Activated CD4-positive, alpha-beta memory T cell treated with anti-CD3 and anti-CD28 coated beads, Interleukin-2, amount 10 ng/mL, durations not matched to agents 7 days and 5 days (primary cell): Measurements from ENCODE around the gene MVK. TPM values are rescaled to one million over a fixed set of nuclear protein-coding genes. Genes with fewer than 3 reads are reported as not detected.
A peak's percentile ranks its signal among the peaks of the same experiment; 100 is the strongest.

Experiments used
- CTCF ChIA-PET: fragments of 350-600 bp; sonication (Branson Sonifier 250); formaldehyde crosslinking; loops from one replicate; lab custom pipeline; 2021; ENCODE audit warnings: antibody characterized with exemption, inconsistent platforms; lab: Charles Lee
- POLR2A ChIA-PET: fragments of 350-600 bp; sonication (Branson Sonifier 250); formaldehyde crosslinking; loops from one replicate; lab custom pipeline; 2021; ENCODE audit warnings: antibody characterized with exemption; lab: Charles Lee
- DNase-seq: peaks from one replicate; pipeline ENCODE4 v3.0.0-alpha.2; 2020
- H3K27ac Mint-ChIP-seq: one replicate; pipeline ENCODE4 v1.8.0; 2021; ENCODE audit warnings: mild to moderate bottlenecking, mixed read lengths
- H3K27me3 Mint-ChIP-seq: one replicate; pipeline ENCODE4 v1.8.0; 2021; ENCODE audit warnings: mixed read lengths
- H3K36me3 Mint-ChIP-seq: one replicate; pipeline ENCODE4 v1.8.0; 2021; ENCODE audit warnings: low read depth, mixed read lengths
- H3K4me1 Mint-ChIP-seq: one replicate; pipeline ENCODE4 v1.8.0; 2021; ENCODE audit warnings: mixed read lengths
- H3K4me3 Mint-ChIP-seq: one replicate; pipeline ENCODE4 v1.8.0; 2021; ENCODE audit warnings: mild to moderate bottlenecking, mixed read lengths
- H3K9me3 Mint-ChIP-seq: one replicate; pipeline ENCODE4 v1.8.0; 2021; ENCODE audit warnings: mixed read lengths
- total RNA-seq, 2 experiments: library from RNA; stranded (reverse); gene quantifications; one replicate each; pipeline ENCODE4 v1.2.3, GENCODE V29; 2021

MVK gene
- total RNA-seq, 2 experiments from 2014 or later, result 22.1 to 26.3 TPM

DNA sequence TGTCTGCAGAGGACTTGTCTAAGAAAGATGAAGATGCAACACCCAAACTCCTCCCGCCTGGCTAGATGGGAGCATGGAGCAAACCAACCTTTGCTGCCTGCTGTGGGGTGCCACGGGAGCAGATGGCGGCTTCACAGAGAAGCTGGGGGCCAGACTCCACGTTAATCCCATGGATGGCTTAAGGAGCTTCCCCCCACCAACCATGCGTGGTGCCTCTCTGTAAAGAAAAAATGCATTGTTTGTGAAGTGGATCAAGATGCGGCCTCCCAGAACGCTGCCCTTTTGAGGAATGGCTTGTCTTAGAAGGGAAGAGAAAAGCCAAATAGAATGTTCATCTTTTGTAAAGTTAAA lies 15.6 kb downstream of the MVK start:
- Mint-ChIP-seq H3K4me1 (peaks cover 3% of the 10 kb centered on the region), H3K27ac (no peak overlapping the region), H3K36me3 (peaks cover 7% of the 10 kb centered on the region), H3K9me3 (no peaks in the 10 kb centered on the region), H3K27me3 (no peaks in the 10 kb centered on the region), H3K4me3 (no peak overlapping the region)
- no peak for DNase-seq
- CTCF ChIA-PET, result interaction anchor here (2.5 kb wide), 1 partner anchor 8 kb away, joined by 12 read pairs; no protein-coding TSS in a partner anchor
- POLR2A ChIA-PET, result interaction anchor here (1.5 kb wide), 1 partner anchor 16 kb away, joined by 8 read pairs; the partner anchor contains the start of genes MMAB and MVK

DNA sequence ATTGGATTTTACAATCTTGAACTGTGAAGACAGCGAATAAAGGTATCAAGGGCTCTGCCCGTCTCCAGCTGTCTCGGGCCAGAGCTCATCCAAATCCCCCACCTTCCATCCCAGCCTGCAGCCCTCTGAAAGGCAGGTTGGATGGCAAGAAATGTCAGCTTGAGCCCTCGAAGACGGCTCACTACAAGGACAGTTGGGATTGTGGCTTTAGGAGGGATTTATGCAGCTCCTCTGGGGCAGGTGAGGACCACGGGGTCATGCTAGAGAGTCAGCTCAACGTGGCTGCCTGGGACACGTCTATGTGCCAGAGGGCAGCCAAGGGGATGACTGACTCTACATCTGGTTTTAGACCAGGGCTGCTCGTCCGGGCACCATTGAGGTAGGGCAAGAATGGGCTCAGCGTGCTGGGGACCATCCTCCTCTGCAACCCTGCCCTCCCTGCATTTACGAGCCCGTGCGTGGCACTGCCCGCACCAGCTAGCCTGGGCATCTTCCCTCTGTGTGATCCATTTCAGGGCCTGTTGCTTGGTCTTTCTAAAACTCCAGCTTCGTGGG lies 16.2 kb downstream of the MVK start:
- peaks cover 9% of the 10 kb centered on the region for H3K36me3 Mint-ChIP-seq
- H3K27ac Mint-ChIP-seq, result no peak overlapping the region
- no peak for DNase-seq
- H3K27me3 Mint-ChIP-seq, result no peaks in the 10 kb centered on the region
- no peaks in the 10 kb centered on the region for H3K9me3 Mint-ChIP-seq
- H3K4me3 Mint-ChIP-seq, result no peak overlapping the region
- peaks cover 9% of the 10 kb centered on the region for H3K4me1 Mint-ChIP-seq
- ChIA-PET POLR2A (interaction anchor here (1.5 kb wide), 1 partner anchor 16 kb away, joined by 8 read pairs; the partner anchor contains the start of genes MMAB and MVK), CTCF (interaction anchor here (2.5 kb wide), 1 partner anchor 8 kb away, joined by 12 read pairs; no protein-coding TSS in a partner anchor)

DNA sequence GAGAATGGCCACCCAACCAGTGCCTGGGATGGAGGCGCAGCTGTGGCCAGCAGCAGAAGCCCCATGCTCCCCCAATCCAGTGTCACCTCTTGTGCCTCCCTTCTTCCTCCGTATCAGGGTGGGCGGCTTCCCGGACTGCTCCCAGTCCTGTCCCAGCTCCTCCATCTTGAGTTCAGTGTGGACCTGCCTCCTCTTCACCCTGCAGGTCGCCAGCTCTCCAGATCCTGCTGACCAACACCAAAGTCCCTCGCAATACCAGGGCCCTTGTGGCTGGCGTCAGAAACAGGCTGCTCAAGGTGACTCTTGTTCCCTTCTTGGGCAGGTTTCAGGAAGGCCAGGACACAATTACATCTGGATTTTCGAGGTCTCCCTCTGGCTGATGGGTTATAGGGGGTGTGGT lies 17.0 kb downstream of the MVK start:
- no peaks in the 10 kb centered on the region for H3K27me3 Mint-ChIP-seq
- H3K4me1 Mint-ChIP-seq, result peaks cover 17% of the 10 kb centered on the region
- H3K4me3 Mint-ChIP-seq, result no peak overlapping the region
- CTCF ChIA-PET, result no interaction called here
- peaks cover 9% of the 10 kb centered on the region for H3K36me3 Mint-ChIP-seq
- POLR2A ChIA-PET, result interaction anchor here (1.5 kb wide), 1 partner anchor 17 kb away, joined by 8 read pairs; the partner anchor contains the start of genes MMAB and MVK
- no peak overlapping the region for H3K27ac Mint-ChIP-seq
- DNase-seq, result no peak
- no peaks in the 10 kb centered on the region for H3K9me3 Mint-ChIP-seq

DNA sequence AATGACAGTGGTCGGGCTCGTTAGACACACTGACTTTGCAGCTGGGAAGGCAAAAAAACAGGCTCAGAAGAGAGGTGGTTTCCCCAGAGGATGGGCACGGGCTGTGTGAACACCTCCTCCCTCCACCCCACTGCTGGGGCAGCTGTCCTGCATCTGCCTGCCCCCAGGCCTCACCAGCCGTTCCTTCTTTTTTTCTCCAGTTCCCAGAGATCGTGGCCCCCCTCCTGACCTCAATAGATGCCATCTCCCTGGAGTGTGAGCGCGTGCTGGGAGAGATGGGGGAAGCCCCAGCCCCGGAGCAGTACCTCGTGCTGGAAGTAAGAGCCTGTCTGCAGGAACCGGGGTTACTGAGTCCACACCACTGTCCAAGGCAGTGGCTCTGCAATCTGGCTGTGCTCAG lies 17.4 kb downstream of the MVK start:
- Mint-ChIP-seq H3K4me1 (peaks cover 21% of the 10 kb centered on the region), H3K27me3 (no peaks in the 10 kb centered on the region), H3K36me3 (peaks cover 9% of the 10 kb centered on the region), H3K4me3 (no peak overlapping the region), H3K9me3 (no peaks in the 10 kb centered on the region), H3K27ac (no peak overlapping the region)
- POLR2A ChIA-PET, result no interaction called here
- DNase-seq, result no peak
- CTCF ChIA-PET, result no interaction called here

DNA sequence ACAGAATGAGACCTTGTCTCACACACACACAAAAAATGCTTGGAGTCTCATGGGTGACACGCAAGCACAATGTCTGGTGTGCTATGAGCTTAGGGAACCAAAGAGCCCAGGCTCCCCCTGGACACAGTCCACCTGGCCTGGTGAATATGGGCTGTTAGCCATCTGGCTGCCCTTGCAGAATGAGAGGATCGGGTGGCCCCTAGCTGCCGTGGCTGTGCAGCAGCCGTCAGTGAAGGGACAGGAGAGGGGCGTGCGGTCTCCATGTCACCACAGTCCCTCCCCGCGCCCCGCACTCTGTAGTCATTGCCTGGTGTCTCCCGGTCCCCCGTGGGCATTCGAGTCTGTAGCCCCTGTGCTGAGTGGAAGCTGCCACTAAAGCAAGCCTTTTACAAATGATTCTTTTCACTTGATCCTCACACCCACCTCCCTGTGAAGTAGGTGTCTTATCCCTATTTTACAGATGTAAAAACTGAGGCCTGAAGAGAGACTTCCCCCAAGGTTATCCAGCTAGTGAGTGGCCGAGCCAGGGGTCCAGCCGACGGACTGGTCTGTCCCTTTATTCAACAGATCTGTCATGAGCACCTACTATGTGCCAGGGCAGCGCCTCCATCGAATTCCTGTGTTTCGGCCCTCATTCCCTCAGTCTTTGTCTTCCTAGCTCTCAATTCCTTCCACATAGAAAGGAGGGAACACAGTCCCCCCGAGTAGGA lies 18.8 kb downstream of the MVK start:
- ChIA-PET CTCF (no interaction called here), POLR2A (no interaction called here)
- Mint-ChIP-seq H3K27ac (no peak overlapping the region), H3K4me3 (no peak overlapping the region), H3K9me3 (no peaks in the 10 kb centered on the region), H3K27me3 (no peaks in the 10 kb centered on the region), H3K4me1 (peaks cover 21% of the 10 kb centered on the region), H3K36me3 (peaks cover 12% of the 10 kb centered on the region)
- DNase-seq, result no peak

DNA sequence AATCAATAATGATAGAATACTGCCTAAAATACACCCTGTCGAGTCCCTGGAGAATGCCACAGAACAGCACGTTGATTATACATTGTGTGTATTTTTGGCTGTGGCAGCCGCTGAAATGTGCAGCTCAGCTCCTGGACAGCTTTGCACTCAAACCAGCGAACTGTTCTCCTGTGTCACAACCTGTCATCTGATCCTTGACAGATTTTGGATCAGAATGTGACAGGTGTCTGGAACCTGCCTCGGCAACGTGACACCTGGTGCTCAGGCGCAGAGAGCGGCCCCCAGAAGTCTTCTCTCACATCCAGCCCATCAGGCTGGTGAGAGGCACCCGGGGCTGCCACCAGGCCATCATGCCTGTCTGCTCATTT lies 19.3 kb downstream of the MVK start:
- CTCF ChIA-PET, result interaction anchor here (0.7 kb wide), 2 partner anchors 16 to 124 kb away, joined by 4 read pairs; no protein-coding TSS in a partner anchor

DNA sequence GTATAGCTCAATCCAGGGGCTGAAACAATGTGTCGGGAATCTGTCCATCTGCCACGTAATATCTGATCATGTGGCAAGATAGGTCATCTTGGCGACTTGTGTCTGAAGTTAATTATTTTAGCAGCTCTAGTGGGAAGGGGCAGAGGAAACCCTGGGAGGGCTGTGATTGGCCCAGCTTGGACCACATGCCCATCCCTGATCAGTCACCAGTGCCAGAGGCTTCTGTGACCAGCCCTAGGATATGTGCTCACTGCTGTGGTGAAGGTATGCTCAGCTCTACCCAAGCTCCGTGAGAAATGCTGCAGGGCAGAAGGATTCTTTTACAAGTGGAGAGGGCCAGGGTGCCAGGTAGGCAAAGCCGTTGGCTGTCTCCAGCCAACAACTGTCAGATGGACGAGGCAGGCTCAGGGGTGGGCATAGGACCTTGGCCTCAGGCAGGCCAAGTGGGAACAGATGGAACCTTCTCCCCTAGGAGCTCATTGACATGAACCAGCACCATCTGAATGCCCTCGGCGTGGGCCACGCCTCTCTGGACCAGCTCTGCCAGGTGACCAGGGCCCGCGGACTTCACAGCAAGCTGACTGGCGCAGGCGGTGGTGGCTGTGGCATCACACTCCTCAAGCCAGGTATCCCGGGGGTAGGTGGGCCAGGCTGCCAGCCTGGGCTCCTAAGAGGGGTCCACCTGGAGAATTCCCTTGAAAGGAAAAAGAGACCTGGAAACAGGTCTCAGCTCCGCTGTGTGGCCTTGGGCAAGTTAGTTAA lies 21.1 kb downstream of the MVK start:
- Mint-ChIP-seq H3K27me3 (no peaks in the 10 kb centered on the region), H3K27ac (no peak overlapping the region), H3K4me1 (peaks cover 24% of the 10 kb centered on the region), H3K36me3 (peaks cover 5% of the 10 kb centered on the region), H3K4me3 (no peak overlapping the region), H3K9me3 (no peaks in the 10 kb centered on the region)
- ChIA-PET POLR2A (interaction anchor here (0.8 kb wide), 1 partner anchor 21 kb away, joined by 3 read pairs; the partner anchor contains the start of gene MVK), CTCF (interaction anchor here (0.7 to 1.5 kb wide), 2 partner anchors 120 to 251 kb away, joined by 3 read pairs; no protein-coding TSS in a partner anchor)
- no peak for DNase-seq

More for the DNA sequence above, 19.3 kb downstream of the MVK start:
- peaks cover 10% of the 10 kb centered on the region for H3K36me3 Mint-ChIP-seq
- H3K27ac Mint-ChIP-seq, result no peak overlapping the region
- peaks cover 23% of the 10 kb centered on the region for H3K4me1 Mint-ChIP-seq
- no peak overlapping the region for H3K4me3 Mint-ChIP-seq
- H3K9me3 Mint-ChIP-seq, result no peaks in the 10 kb centered on the region
- no peaks in the 10 kb centered on the region for H3K27me3 Mint-ChIP-seq
- DNase-seq, result no peak
- POLR2A ChIA-PET, result no interaction called here

DNA sequence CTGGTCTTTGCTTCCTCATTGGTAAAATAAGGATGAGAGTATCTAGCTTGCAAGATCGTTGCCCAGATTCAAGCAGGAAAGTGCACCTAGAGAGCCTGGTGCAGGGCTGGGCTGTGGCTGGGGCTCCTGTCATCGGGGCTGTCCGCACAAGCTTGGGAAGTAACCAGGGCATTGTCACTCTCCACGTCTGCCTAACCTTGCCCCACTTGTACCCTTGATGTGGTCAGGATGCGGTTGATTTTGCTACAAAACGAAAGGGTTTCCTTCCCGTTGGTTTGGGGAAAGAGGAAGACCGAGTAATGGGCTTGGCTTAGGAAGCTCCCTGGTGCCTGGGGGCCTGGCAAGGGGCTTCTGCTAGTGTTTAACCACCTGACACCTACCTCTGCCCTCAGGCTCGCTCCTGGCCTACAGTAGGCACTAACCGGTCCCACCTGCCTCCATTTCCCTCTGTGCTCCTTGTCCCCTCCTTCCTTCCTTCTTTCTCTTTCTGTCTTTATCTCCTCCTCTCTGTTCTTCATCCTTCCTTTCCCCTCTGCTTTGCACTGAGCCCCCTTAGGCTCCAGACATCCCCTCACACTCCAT lies 21.8 kb downstream of the MVK start:
- ChIA-PET CTCF (interaction anchor here (0.7 to 3.5 kb wide), 4 partner anchors 11 to 250 kb away, joined by 3 to 26 read pairs (median 3); no protein-coding TSS in a partner anchor), POLR2A (interaction anchor here (0.8 kb wide), 1 partner anchor 22 kb away, joined by 3 read pairs; the partner anchor contains the start of gene MVK)
- peak; percentile 56 for DNase-seq
- Mint-ChIP-seq H3K27me3 (no peaks in the 10 kb centered on the region), H3K4me1 (peaks cover 24% of the 10 kb centered on the region), H3K36me3 (peaks cover 5% of the 10 kb centered on the region), H3K27ac (no peak overlapping the region), H3K4me3 (no peak overlapping the region), H3K9me3 (no peaks in the 10 kb centered on the region)

DNA sequence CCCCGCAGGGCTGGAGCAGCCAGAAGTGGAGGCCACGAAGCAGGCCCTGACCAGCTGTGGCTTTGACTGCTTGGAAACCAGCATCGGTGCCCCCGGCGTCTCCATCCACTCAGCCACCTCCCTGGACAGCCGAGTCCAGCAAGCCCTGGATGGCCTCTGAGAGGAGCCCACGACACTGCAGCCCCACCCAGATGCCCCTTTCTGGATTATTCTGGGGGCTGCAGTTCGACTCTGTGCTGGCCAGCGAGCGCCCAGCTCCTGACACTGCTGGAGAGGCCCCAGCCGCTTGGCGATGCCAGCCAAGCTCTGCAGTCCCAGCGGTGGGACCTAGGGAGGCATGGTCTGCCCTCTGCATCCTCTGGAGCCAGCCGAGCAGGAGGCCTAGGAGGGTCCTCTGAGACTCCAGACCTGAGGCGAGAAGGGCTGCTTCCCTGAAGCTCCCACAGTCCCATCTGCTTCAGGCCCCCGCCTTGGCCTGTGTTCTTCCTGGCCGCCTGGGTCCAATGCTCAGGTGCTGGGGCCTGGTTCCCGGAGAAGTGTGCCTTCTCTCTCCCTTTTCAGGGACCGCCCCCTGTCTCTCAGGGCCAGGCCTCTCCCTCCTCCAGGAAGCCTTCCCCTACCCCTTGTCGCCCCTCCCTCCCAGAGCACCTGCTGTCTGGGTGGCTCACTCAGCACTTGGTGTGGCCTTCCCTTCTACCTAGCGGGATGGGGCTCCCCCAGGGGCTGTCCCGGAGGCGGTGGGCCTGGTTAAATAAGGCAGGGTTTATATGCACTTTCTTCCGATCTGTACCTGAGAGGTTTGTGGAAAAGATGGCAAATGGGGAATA lies 23.0 kb downstream of the MVK start:
- Mint-ChIP-seq H3K4me3 (no peak overlapping the region), H3K27me3 (no peaks in the 10 kb centered on the region), H3K27ac (no peak overlapping the region), H3K4me1 (peaks cover 24% of the 10 kb centered on the region), H3K36me3 (peaks cover 5% of the 10 kb centered on the region), H3K9me3 (no peaks in the 10 kb centered on the region)
- DNase-seq, result no peak
- CTCF ChIA-PET, result interaction anchor here (1.0 to 3.5 kb wide), 18 partner anchors 8 to 249 kb away, joined by 3 to 26 read pairs (median 4); partner anchors contain the start of genes FAM222A, MMAB and MVK
- POLR2A ChIA-PET, result no interaction called here

DNA sequence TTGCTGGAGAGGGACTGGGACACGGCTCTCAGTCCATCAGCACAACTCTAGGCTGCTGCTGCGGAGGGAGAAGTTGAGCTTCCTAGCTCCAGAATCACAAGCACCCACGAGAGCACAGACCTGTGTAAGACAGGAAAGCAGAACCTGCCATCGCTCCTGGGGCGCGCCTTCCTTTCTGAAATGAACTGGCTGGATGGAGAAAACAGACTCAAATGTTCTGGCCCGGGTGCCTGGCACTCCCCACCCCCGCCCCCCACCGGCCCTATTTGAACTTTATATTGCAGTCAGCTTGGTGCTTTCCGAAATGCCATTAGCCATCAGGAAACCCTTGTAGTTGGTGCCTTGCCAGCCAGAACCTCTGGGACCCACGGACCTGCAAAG lies 23.8 kb downstream of the MVK start:
- no peak overlapping the region for H3K27ac Mint-ChIP-seq

DNA sequence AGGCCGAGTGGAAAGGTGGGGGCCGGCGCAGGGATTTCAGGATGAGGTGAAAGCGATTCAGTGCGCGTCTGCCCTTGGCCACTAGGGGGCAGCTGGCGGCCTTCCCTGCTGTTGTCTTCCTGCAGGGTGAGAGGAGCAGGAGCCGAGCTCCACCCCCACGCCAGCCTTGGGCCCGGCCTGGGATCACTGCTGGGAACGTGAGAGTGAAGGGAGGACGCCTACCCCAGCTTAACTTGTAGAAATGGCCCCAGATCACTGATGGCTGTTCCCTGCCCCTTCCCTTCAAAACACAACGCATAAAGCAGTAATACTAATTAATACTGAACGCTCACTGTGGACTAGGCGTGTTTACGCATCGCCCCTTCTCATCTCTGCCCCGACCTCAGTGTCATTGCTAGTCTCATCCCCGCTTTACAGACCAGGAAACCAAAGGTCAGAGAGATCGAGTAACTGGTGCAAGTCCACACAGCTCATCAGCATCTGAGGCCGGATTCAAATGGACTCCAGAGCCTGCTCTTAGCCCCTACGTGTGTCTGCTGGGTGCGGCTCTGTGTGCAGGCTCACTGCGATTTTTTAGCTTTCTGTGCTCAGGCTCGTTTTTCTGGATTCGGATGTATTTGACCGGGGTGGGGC lies 24.3 kb downstream of the MVK start:
- Mint-ChIP-seq H3K4me3 (no peak overlapping the region), H3K9me3 (no peaks in the 10 kb centered on the region), H3K36me3 (peaks cover 5% of the 10 kb centered on the region), H3K27ac (no peak overlapping the region), H3K27me3 (no peaks in the 10 kb centered on the region), H3K4me1 (peaks cover 24% of the 10 kb centered on the region)
- ChIA-PET CTCF (interaction anchor here (0.6 to 3.5 kb wide), 26 partner anchors 9 to 247 kb away, joined by 3 to 26 read pairs (median 4); partner anchors contain the start of genes FAM222A, MMAB and MVK), POLR2A (interaction anchor here (0.8 kb wide), 1 partner anchor 180 kb away, joined by 4 read pairs; no protein-coding TSS in a partner anchor)
- DNase-seq, result peak; percentile 62

More for the DNA sequence above, 23.8 kb downstream of the MVK start:
- H3K4me3 Mint-ChIP-seq, result no peak overlapping the region
- ChIA-PET POLR2A (interaction anchor here (0.8 kb wide), 1 partner anchor 181 kb away, joined by 4 read pairs; no protein-coding TSS in a partner anchor), CTCF (interaction anchor here (0.6 to 3.5 kb wide), 26 partner anchors 9 to 248 kb away, joined by 3 to 26 read pairs (median 4); partner anchors contain the start of genes FAM222A, MMAB and MVK)
- H3K4me1 Mint-ChIP-seq, result peaks cover 24% of the 10 kb centered on the region
- H3K27me3 Mint-ChIP-seq, result no peaks in the 10 kb centered on the region
- H3K9me3 Mint-ChIP-seq, result no peaks in the 10 kb centered on the region
- H3K36me3 Mint-ChIP-seq, result peaks cover 5% of the 10 kb centered on the region
- DNase-seq, result no peak
